ENCODE measurements around the gene RRP1. TPM values are rescaled to one million over a fixed set of nuclear protein-coding genes. Genes with fewer than 3 reads are reported as not detected.
"Not testable (repeated sequence)": the region's sequence is repeated elsewhere in the genome, so short reads cannot be mapped to it uniquely, and the experiment has no call there.

The RRP1 gene
- polyA plus RNA-seq, 3 donors = 26.6 to 28.0 (median 26.8) TPM

- no peak for DNase-seq (ENCODE audit: low read depth in 3 of 3, low spot score in 2 of 3)
Observed at GRCh38 chr21:43832158-43832550, 42.8 kb downstream of the RRP1 start.

- DNase-seq (ENCODE audit: low read depth in 3 of 3, low spot score in 2 of 3) = no peak
Observed at GRCh38 chr21:43832648-43833047, 43.3 kb downstream of the RRP1 start.

- DNase-seq (ENCODE audit: low read depth in 3 of 3, low spot score in 2 of 3) = no peak
Observed at GRCh38 chr21:43834146-43834905, 44.9 kb downstream of the RRP1 start.

GRCh38 chr21:43835050-43835449 lies 45.7 kb downstream of the RRP1 start:
- no peak for DNase-seq (ENCODE audit: low read depth in 3 of 3, low spot score in 2 of 3)

GRCh38 chr21:43835861-43836260 lies 46.5 kb downstream of the RRP1 start:
- no peak for DNase-seq (ENCODE audit: low read depth in 3 of 3, low spot score in 2 of 3)

- DNase-seq (ENCODE audit: low read depth in 3 of 3, low spot score in 2 of 3) = no peak
Observed at GRCh38 chr21:43836616-43837015, 47.2 kb downstream of the RRP1 start.

- no peak for DNase-seq (ENCODE audit: low read depth in 3 of 3, low spot score in 2 of 3)
Observed at GRCh38 chr21:43840259-43840658, 50.9 kb downstream of the RRP1 start.

GRCh38 chr21:43842742-43843141 lies 53.4 kb downstream of the RRP1 start:
- no peak for DNase-seq (ENCODE audit: low read depth in 3 of 3, low spot score in 2 of 3)

- DNase-seq (ENCODE audit: low read depth in 3 of 3, low spot score in 2 of 3) = not testable (repeated sequence)
Observed at GRCh38 chr21:43844906-43845305, 55.5 kb downstream of the RRP1 start.

- no peak for DNase-seq (ENCODE audit: low read depth in 3 of 3, low spot score in 2 of 3)
Observed at GRCh38 chr21:43845386-43845785, 56.0 kb downstream of the RRP1 start.

GRCh38 chr21:43846430-43846829 lies 57.1 kb downstream of the RRP1 start:
- DNase-seq (ENCODE audit: low read depth in 3 of 3, low spot score in 2 of 3) = no peak

- no peak for DNase-seq (ENCODE audit: low read depth in 3 of 3, low spot score in 2 of 3)
Observed at GRCh38 chr21:43847301-43847700, 57.9 kb downstream of the RRP1 start.

GRCh38 chr21:43848771-43849170 lies 59.4 kb downstream of the RRP1 start:
- DNase-seq (ENCODE audit: low read depth in 3 of 3, low spot score in 2 of 3) = no peak

- DNase-seq (ENCODE audit: low read depth in 3 of 3, low spot score in 2 of 3) = no peak
Observed at GRCh38 chr21:43849532-43850299, 60.3 kb downstream of the RRP1 start.

- DNase-seq (ENCODE audit: low read depth in 3 of 3, low spot score in 2 of 3) = no peak
Observed at GRCh38 chr21:43850728-43851295, 61.4 kb downstream of the RRP1 start.

GRCh38 chr21:43851593-43851992 lies 62.2 kb downstream of the RRP1 start:
- no peak for DNase-seq (ENCODE audit: low read depth in 3 of 3, low spot score in 2 of 3)

GRCh38 chr21:43853851-43854772 lies 64.7 kb downstream of the RRP1 start:
- no peak for DNase-seq (ENCODE audit: low read depth in 3 of 3, low spot score in 2 of 3)

Data from right renal cortex interstitium (tissue), 3 donors.